ENCODE data around the gene MCTP1. TPM values are rescaled to one million over a fixed set of nuclear protein-coding genes. Genes with fewer than 3 reads are reported as not detected.

MCTP1 gene
- total RNA-seq, 1 experiment from 2014 or later = 0.44 TPM

- ChIA-PET CTCF (no interaction called here), POLR2A (no interaction called here), RAD21 (ENCODE audit: low non-redundant PET in 1 of 2, low total read pairs in 2 of 2, uncharacterized antibody in 2 of 2, unreplicated experiment in 2 of 2) (no interaction called here)
- H3K27ac ChIP-seq (ENCODE audit: low read depth, low read length) = no peak overlapping the region
- no peak overlapping the region for H3K9ac ChIP-seq (ENCODE audit: low read length)
- TF ChIP-seq SIN3A (IDR thresholded peaks at IDR 0.05; ENCODE audit: low read depth) = no peak
- no peak for TF ChIP-seq ZNF274 (IDR thresholded peaks at IDR 0.05; ENCODE audit: low read depth, low read length)
- no peak for TF ChIP-seq MAX (IDR thresholded peaks at IDR 0.05)
- TF ChIP-seq EZH2 (IDR thresholded peaks at IDR 0.05) = no peak
- no peak for TF ChIP-seq EZH2phosphoT487 (IDR thresholded peaks at IDR 0.05; ENCODE audit: borderline replicate concordance)
- no peak for TF ChIP-seq POLR2AphosphoS5 (IDR thresholded peaks at IDR 0.05; ENCODE audit: low read depth, low read length)
- TF ChIP-seq ZFX (IDR thresholded peaks at IDR 0.05) = no peak
- no peak for TF ChIP-seq POLR2A (IDR thresholded peaks at IDR 0.05; ENCODE audit: borderline replicate concordance, extremely low read depth, insufficient read depth, insufficient read length)
- TF ChIP-seq CEBPB (IDR thresholded peaks at IDR 0.05; ENCODE audit: low read depth) = no peak
- TF ChIP-seq CTCF (IDR thresholded peaks at IDR 0.05 in 2 of 3, conservative IDR thresholded peaks at IDR 0.05 in 1 of 3; ENCODE audit: borderline replicate concordance in 1 of 3, insufficient read depth in 1 of 3, low read depth in 2 of 3, low read length in 2 of 3) = no peak
- no peak for DNase-seq (ENCODE audit: low read depth, low spot score)
- no peaks in the 10 kb centered on the region for H3K9me2 ChIP-seq (ENCODE audit: insufficient read depth)
- intact Hi-C loops (cut with micrococcal nuclease) = no loop called here
- no TSS peak for BruUV-seq (replicated peaks)
- no peaks in the 10 kb centered on the region for H3K36me3 ChIP-seq (ENCODE audit: control insufficient read depth in 1 of 2, insufficient read depth in 2 of 2, low read length in 2 of 2)
- no peaks in the 10 kb centered on the region for H3K79me2 ChIP-seq (ENCODE audit: insufficient read depth, low read length)
- no peaks in the 10 kb centered on the region for H4K20me1 ChIP-seq (ENCODE audit: insufficient read depth)
- H3K9me3 ChIP-seq (ENCODE audit: control insufficient read depth in 1 of 2, insufficient read depth in 1 of 2, low read depth in 1 of 2, low read length in 2 of 2) = peaks cover 0 to 3% of the 10 kb centered on the region in 2 experiments; a peak in 1 of 4 replicates
- H3K4me3 ChIP-seq (replicated peaks in 1 of 2; ENCODE audit: low read depth in 1 of 2, low read length in 2 of 2) = no peak overlapping the region
- ATAC-seq = no peak
- no peak overlapping the region for H3K4me2 ChIP-seq (ENCODE audit: low read length)
- H3K4me1 ChIP-seq (ENCODE audit: control insufficient read depth in 1 of 2, insufficient read depth in 2 of 2, low read length in 2 of 2) = no peaks in the 10 kb centered on the region
- H2AFZ ChIP-seq (ENCODE audit: low read depth, low read length, poor library complexity, severe bottlenecking) = no peak overlapping the region
- no peaks in the 10 kb centered on the region for H3K27me3 ChIP-seq (ENCODE audit: insufficient read depth, low read length)
These were observed 248.8 kb downstream of the MCTP1 start for GRCh38 chr5:95035891-95036685.

All from HCT116 (cell line).